Thyroid gland (tissue), 4 donors: Measurements from ENCODE around the gene CASP2.

Experiments used
- POLR2A ChIP-seq, 2 donors: fragments of 450-650 bp; IDR thresholded peaks; one replicate each; pipeline ENCODE4 v1.6.1; 2017; ENCODE audit warnings: antibody characterized with exemption in 2 of 2, mild to moderate bottlenecking in 2 of 2, moderate library complexity in 1 of 2
- TF ChIP-seq, protein P1 (sequence below), 6 experiments: fragments of 200-600 bp in 3 of 6; fragments of 450-650 bp in 3 of 6; sonication (generic) in 3 of 6; IDR thresholded peaks; one replicate each; pipeline ENCODE4 v1.5.1; 2016 to 2019; ENCODE audit warnings: antibody characterized with exemption in 6 of 6, mild to moderate bottlenecking in 2 of 6, inconsistent platforms in 1 of 6, moderate library complexity in 1 of 6

DNA sequence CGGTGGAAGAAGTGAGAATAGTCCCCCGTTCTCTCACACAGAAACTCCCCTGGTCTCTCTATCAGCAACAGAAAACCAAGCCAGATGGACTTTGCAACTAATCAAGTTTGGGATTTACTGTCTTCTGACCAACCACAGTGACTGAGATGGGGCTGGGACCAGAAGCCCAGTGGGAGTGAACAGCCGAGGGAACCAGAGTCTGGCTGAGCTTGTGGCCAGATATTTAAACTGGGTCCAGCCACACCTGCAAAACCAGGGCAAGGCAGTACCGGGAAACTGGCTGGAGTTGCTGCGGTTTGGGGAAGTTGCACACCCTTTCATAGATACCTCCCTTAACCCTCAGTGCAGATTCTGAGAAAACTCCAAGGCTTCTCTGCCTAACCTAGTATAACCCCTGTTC is 18.9 kb upstream of the CASP2 start:
- TF ChIP-seq POLR2A (IDR thresholded peaks at IDR 0.05): no peak
- TF ChIP-seq, protein P1, sequence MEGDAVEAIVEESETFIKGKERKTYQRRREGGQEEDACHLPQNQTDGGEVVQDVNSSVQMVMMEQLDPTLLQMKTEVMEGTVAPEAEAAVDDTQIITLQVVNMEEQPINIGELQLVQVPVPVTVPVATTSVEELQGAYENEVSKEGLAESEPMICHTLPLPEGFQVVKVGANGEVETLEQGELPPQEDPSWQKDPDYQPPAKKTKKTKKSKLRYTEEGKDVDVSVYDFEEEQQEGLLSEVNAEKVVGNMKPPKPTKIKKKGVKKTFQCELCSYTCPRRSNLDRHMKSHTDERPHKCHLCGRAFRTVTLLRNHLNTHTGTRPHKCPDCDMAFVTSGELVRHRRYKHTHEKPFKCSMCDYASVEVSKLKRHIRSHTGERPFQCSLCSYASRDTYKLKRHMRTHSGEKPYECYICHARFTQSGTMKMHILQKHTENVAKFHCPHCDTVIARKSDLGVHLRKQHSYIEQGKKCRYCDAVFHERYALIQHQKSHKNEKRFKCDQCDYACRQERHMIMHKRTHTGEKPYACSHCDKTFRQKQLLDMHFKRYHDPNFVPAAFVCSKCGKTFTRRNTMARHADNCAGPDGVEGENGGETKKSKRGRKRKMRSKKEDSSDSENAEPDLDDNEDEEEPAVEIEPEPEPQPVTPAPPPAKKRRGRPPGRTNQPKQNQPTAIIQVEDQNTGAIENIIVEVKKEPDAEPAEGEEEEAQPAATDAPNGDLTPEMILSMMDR (IDR thresholded peaks at IDR 0.05): no peak
